ENCODE measurements around the gene USP54.

- TF ChIP-seq CTCF (IDR thresholded peaks at IDR 0.05) (no peak), POLR2A (IDR thresholded peaks at IDR 0.05) (no peak)
Observed at GRCh38 chr10:73459683-73460314, 131.3 kb downstream of the USP54 start.

Data from Peyer's patch (tissue), 4 donors.